A549 (cell line): ENCODE data around the gene KRT15. TPM values are rescaled to one million over a fixed set of nuclear protein-coding genes. Genes with fewer than 3 reads are reported as not detected.
A peak's percentile ranks its signal among the peaks of the same experiment; 100 is the strongest.

Source experiments
- ATAC-seq, 2 experiments: fragments of 200-7000 bp in 1 of 2; fragments of >200 bp in 1 of 2; cut with Nextera tagmentation in 1 of 2; cut with Tn5 transposase in 1 of 2; 3 replicates each; pipeline versions ENCODE4 v1.8.0 to v1.9.1; 2018 to 2020; ENCODE audit warnings: mild to moderate bottlenecking in 1 of 2, moderate library complexity in 1 of 2
- CTCF ChIA-PET: fragments of 300-600 bp; sonication (Branson Sonifier 250); formaldehyde crosslinking; extraction: SDS; loops from one replicate; lab custom pipeline; 2021; ENCODE audit warnings: antibody characterized with exemption, inconsistent platforms; lab: Yijun Ruan, JAX
- POLR2A ChIA-PET: fragments of 350-600 bp; formaldehyde crosslinking; extraction: SDS; loops from one replicate; lab custom pipeline; 2021; ENCODE audit warnings: antibody characterized with exemption, inconsistent platforms; lab: Yijun Ruan, JAX
- DNase-seq, 2 experiments: peaks; one replicate each; pipeline versions ENCODE4 v3.0.0 to v3.0.0-alpha.2; 2011 to 2016; ENCODE audit warnings: low read depth in 1 of 2, low spot score in 1 of 2
- FAIRE-seq: peaks from 2 replicates; lab custom pipeline; 2011; peaks lifted over from hg19 to GRCh38; lab: Jason Lieb, UNC
- H3K27ac ChIP-seq, 2 experiments: fragments of >200 bp; sonication (Bioruptor Twin); formaldehyde crosslinking; 3 replicates each; pipeline ENCODE4 v1.5.1; 2016 to 2017
- H3K4me1 ChIP-seq: fragments of >200 bp; sonication (Bioruptor Twin); formaldehyde crosslinking; 3 replicates; pipeline ENCODE4 v1.6.1; 2016
- H3K4me2 ChIP-seq: fragments of >200 bp; sonication (Bioruptor Twin); formaldehyde crosslinking; 3 replicates; pipeline ENCODE4 v1.6.1; 2016
- H3K4me3 ChIP-seq: fragments of >200 bp; sonication (Bioruptor Twin); formaldehyde crosslinking; 3 replicates; pipeline ENCODE4 v1.5.1; 2016
- H3K9me3 ChIP-seq: fragments of >200 bp; sonication (Bioruptor Twin); formaldehyde crosslinking; 3 replicates; pipeline ENCODE4 v1.6.1; 2016
- BHLHE40 ChIP-seq: IDR thresholded peaks from 2 replicates; pipeline ENCODE4 v1.6.1; 2012; ENCODE audit warnings: low read depth, low read length, inconsistent platforms
- CBX8 ChIP-seq: fragments of 200-600 bp; sonication (generic); IDR thresholded peaks from 2 replicates; pipeline ENCODE4 v1.6.1; 2016
- CEBPB ChIP-seq, 2 experiments: fragments of >200 bp in 1 of 2; sonication (Bioruptor Twin) in 1 of 2; formaldehyde crosslinking in 1 of 2; IDR thresholded peaks; 2 replicates each; pipeline ENCODE4 v1.6.1; 2012 to 2016
- CHD2 ChIP-seq: fragments of 150-350 bp; IDR thresholded peaks from 2 replicates; pipeline ENCODE4 v1.6.1; 2014; ENCODE audit warnings: low read length; ENCODE audit not compliant: partially characterized antibody
- FOSB ChIP-seq: fragments of 250-450 bp; sonication (Bioruptor Pico); IDR thresholded peaks from 2 replicates; pipeline ENCODE4 v1.5.0; 2020; ENCODE audit warnings: mild to moderate bottlenecking, moderate library complexity
- HOXA7 ChIP-seq: fragments of 250-450 bp; sonication (Bioruptor Pico); IDR thresholded peaks from 2 replicates; pipeline ENCODE4 v1.5.0; 2020; ENCODE audit warnings: mild to moderate bottlenecking, moderate library complexity
- HOXB13 ChIP-seq: fragments of 250-450 bp; sonication (Bioruptor Pico); IDR thresholded peaks from 2 replicates; pipeline ENCODE4 v1.5.0; 2020; ENCODE audit warnings: low read depth, mild to moderate bottlenecking, moderate library complexity
- JUNB ChIP-seq: fragments of >200 bp; sonication (Bioruptor Twin); formaldehyde crosslinking; IDR thresholded peaks from 2 replicates; pipeline ENCODE4 v1.6.1; 2016
- KDM5A ChIP-seq: fragments of 200-600 bp; sonication (generic); IDR thresholded peaks from 2 replicates; pipeline ENCODE4 v1.6.1; 2016; ENCODE audit warnings: antibody characterized with exemption, mild to moderate bottlenecking
- MAFK ChIP-seq: fragments of 450-650 bp; IDR thresholded peaks from 2 replicates; pipeline ENCODE4 v1.6.1; 2014; ENCODE audit not compliant: partially characterized antibody
- MAZ ChIP-seq: fragments of 150-350 bp; IDR thresholded peaks from 2 replicates; pipeline ENCODE4 v1.6.1; 2014; ENCODE audit warnings: antibody characterized with exemption, low read depth, low read length, borderline replicate concordance
- NPAS2 ChIP-seq: fragments of 250-450 bp; sonication (Bioruptor Pico); IDR thresholded peaks from 2 replicates; pipeline ENCODE4 v1.8.0; 2022; ENCODE audit warnings: mild to moderate bottlenecking, moderate library complexity, borderline replicate concordance
- PBX3 ChIP-seq: IDR thresholded peaks from 2 replicates; pipeline ENCODE4 v1.6.1; 2012
- POLR2A ChIP-seq: IDR thresholded peaks from 2 replicates; pipeline ENCODE4 v1.6.1; 2012; ENCODE audit warnings: mild to moderate bottlenecking, low read length
- REST ChIP-seq: fragments of 200-600 bp; sonication (generic); IDR thresholded peaks from 2 replicates; pipeline ENCODE4 v1.6.1; 2016; ENCODE audit warnings: antibody characterized with exemption, mild to moderate bottlenecking, moderate library complexity
- RNF2 ChIP-seq: fragments of 200-600 bp; sonication (generic); IDR thresholded peaks from 2 replicates; pipeline ENCODE4 v1.6.1; 2016; ENCODE audit warnings: low read depth, mild to moderate bottlenecking, antibody characterized with exemption, moderate library complexity, borderline replicate concordance
- TFCP2L1 ChIP-seq: fragments of 250-450 bp; sonication (Bioruptor Pico); IDR thresholded peaks from 2 replicates; pipeline ENCODE4 v1.5.0; 2021; ENCODE audit warnings: mild to moderate bottlenecking
- ZSCAN20 ChIP-seq: fragments of 250-450 bp; sonication (Bioruptor Pico); IDR thresholded peaks from 2 replicates; pipeline ENCODE4 v1.8.0; 2022; ENCODE audit warnings: mild to moderate bottlenecking, moderate library complexity
- WGBS: methylation state at CpG from one replicate; pipeline ENCODE4 v1.1.6; 2017; ENCODE audit errors: missing lambda C conversion rate; 5-methylcytosine and 5-hydroxymethylcytosine counted together
- polyA plus RNA-seq, 4 experiments: library from polyadenylated mRNA; depleted of rRNA in 3 of 4; stranded (reverse); fragments of >200 nt; fragmentation: RNase III in 1 of 4; extraction: RNeasy Plus Mini Kit Qiagen cat#74134 plus additional on column Dnase treatment in 1 of 4; gene quantifications; 2 replicates in 3 of 4; 3 replicates in 1 of 4; pipeline ENCODE4 v1.2.3, GENCODE V29; 2011 to 2017
- TF ChIP-seq, protein P1 (sequence below): fragments of 150-350 bp; IDR thresholded peaks from 2 replicates; pipeline ENCODE4 v1.6.1; 2014; ENCODE audit warnings: low read depth, mild to moderate bottlenecking, low read length
- TF ChIP-seq, protein P2 (sequence below): fragments of >200 bp; sonication (Bioruptor Twin); formaldehyde crosslinking; IDR thresholded peaks from 3 replicates; pipeline ENCODE4 v1.6.1; 2016

KRT15 gene
- polyA plus RNA-seq, 2 of the 4 experiments (the other 2 are of a cell fraction) = 0.62 to 2.1 TPM

GRCh38 chr17:41537614-41537954 is 18.9 kb upstream of the KRT15 start (continued):
- TF ChIP-seq NPAS2 (no peak), HOXA7 (no peak)

- H3K9me3 ChIP-seq = no peaks in the 10 kb centered on the region
- CTCF ChIA-PET = interaction anchor here (0.6 to 8.1 kb wide), 8 partner anchors 7 to 681 kb away, joined by 3 to 141 read pairs (median 4); no protein-coding TSS in a partner anchor
- H3K4me1 ChIP-seq = peaks cover 16% of the 10 kb centered on the region; the same call in 2 of the 3 replicates
- WGBS = 81% methylated on average over 7 of the region's 7 CpGs
- H3K4me2 ChIP-seq = no peak overlapping the region
- peak overlapping the region in 1 of 2 experiments; percentile 28; a peak in 2 of 6 replicates for H3K27ac ChIP-seq
- POLR2A ChIA-PET = no interaction called here
- H3K4me3 ChIP-seq = no peak overlapping the region
- ATAC-seq (no peak), DNase-seq (no peak), FAIRE-seq (no peak)
- TF ChIP-seq RNF2 (no peak), REST (no peak), CHD2 (no peak), POLR2A (no peak), TFCP2L1 (CRISPR knock-in tag) (no peak), JUNB (no peak), KDM5A (no peak), ZSCAN20 (no peak), CEBPB (IDR thresholded peaks at IDR 0.05) (no peak), MAZ (no peak), HOXB13 (CRISPR knock-in tag) (no peak), FOSB (CRISPR knock-in tag) (no peak), CBX8 (no peak), PBX3 (no peak), MAFK (no peak), HOXA7 (no peak), BHLHE40 (no peak)
- TF ChIP-seq, protein P1, sequence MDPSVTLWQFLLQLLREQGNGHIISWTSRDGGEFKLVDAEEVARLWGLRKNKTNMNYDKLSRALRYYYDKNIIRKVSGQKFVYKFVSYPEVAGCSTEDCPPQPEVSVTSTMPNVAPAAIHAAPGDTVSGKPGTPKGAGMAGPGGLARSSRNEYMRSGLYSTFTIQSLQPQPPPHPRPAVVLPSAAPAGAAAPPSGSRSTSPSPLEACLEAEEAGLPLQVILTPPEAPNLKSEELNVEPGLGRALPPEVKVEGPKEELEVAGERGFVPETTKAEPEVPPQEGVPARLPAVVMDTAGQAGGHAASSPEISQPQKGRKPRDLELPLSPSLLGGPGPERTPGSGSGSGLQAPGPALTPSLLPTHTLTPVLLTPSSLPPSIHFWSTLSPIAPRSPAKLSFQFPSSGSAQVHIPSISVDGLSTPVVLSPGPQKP = no peak
- TF ChIP-seq, protein P2, sequence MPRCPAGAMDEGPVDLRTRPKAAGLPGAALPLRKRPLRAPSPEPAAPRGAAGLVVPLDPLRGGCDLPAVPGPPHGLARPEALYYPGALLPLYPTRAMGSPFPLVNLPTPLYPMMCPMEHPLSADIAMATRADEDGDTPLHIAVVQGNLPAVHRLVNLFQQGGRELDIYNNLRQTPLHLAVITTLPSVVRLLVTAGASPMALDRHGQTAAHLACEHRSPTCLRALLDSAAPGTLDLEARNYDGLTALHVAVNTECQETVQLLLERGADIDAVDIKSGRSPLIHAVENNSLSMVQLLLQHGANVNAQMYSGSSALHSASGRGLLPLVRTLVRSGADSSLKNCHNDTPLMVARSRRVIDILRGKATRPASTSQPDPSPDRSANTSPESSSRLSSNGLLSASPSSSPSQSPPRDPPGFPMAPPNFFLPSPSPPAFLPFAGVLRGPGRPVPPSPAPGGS = no peak
Measured at GRCh38 chr17:41536741-41537613, 18.3 kb upstream of the KRT15 start.
